ACC112 (cell line): ENCODE data around the gene TMC8.

Experiments used
- H2AFZ ChIP-seq: fragments of 200-600 bp; sonication (generic); one replicate; pipeline ENCODE4 v1.6.0; 2017; ENCODE audit warnings: antibody characterized with exemption, low read length; ENCODE audit not compliant: unreplicated experiment
- H3K27ac ChIP-seq: fragments of 200-600 bp; sonication (generic); 2 replicates; pipeline ENCODE4 v1.5.1; 2014; ENCODE audit warnings: low read depth, mild to moderate bottlenecking, antibody characterized with exemption, low read length, moderate library complexity
- H3K27me3 ChIP-seq: fragments of 200-600 bp; sonication (generic); 2 replicates; pipeline ENCODE4 v1.6.1; 2014; ENCODE audit warnings: mild to moderate bottlenecking, antibody characterized with exemption, low read length, moderate library complexity, mixed read lengths; ENCODE audit not compliant: insufficient read depth
- H3K36me3 ChIP-seq: fragments of 200-600 bp; sonication (generic); 2 replicates; pipeline ENCODE4 v1.6.1; 2016; ENCODE audit warnings: mild to moderate bottlenecking, antibody characterized with exemption, low read length, moderate library complexity, mixed read lengths; ENCODE audit not compliant: insufficient read depth
- H3K4me1 ChIP-seq: fragments of 200-600 bp; sonication (generic); one replicate; pipeline ENCODE4 v1.6.1; 2016; ENCODE audit warnings: low read length, mixed read lengths; ENCODE audit not compliant: insufficient read depth, unreplicated experiment, control insufficient read depth
- H3K4me3 ChIP-seq: fragments of 200-600 bp; sonication (generic); 2 replicates; pipeline ENCODE4 v1.5.1; 2014; ENCODE audit warnings: mild to moderate bottlenecking, low read depth, low read length
- H3K79me2 ChIP-seq: fragments of 200-600 bp; sonication (generic); one replicate; pipeline ENCODE4 v1.6.0; 2016; ENCODE audit warnings: low read length; ENCODE audit not compliant: control insufficient read depth, unreplicated experiment, insufficient read depth

Gene TMC8

DNA sequence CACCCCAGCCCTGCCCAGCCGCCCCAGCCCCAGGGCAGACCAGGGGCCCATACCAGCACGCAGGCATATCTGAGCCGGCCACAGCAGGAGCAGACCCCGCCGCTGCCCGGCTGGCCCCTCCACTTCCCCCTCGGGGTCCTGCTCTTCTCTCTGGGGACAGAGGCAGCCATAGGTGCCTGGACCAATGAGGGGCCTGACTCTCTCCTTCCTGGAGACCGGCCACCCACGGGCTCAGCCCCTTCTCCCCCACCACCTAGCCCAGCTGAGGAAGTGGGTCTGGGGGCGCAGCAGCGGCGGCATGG is 5.8 kb upstream of the TMC8 start:
- no peaks in the 10 kb centered on the region for H3K36me3 ChIP-seq

DNA sequence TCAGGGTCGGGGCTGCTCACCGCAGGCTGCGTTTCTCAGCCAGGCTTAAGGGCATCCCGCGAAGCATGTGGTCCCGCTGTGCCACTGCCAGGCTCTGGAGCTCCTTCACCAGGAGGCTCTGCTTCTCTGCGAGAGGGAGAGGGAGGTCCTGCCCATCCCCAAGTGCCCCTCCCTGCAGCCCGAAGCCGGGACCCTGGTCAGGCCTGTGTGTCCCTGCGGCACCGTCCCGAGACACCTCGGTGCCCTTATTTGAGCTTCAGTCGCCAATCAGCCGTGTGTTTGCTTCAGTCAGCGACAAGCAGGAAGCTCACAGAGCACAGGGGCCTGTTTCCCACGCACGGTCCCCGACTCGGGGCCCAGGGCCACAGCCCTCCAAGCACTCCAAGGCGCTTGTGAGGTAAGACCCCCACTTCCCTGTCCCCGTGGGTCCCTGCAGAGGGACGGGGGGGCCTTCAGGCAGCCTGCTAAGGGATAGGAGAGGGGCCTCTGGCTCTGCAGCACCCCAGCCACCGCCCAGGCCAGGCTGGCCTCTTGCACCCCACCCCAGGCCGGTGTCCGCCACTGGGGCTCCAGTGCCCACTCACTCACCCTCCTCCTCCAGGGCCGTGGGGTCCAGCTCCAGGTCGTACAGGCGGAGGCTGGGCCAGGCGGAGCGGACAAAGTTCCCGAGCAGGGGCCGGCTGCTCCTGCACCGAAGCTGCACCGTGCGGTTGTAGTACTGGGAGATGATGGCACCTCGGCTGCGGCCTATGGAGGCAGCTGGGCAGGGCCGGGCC is 5.2 kb upstream of the TMC8 start:
- Histone ChIP-seq H3K27me3 (peaks cover 7% of the 10 kb centered on the region; the same call in 1 of the 2 replicates), H2AFZ (no peak overlapping the region), H3K4me3 (no peak overlapping the region), H3K79me2 (no peaks in the 10 kb centered on the region), H3K4me1 (no peaks in the 10 kb centered on the region), H3K27ac (no peak overlapping the region), H3K36me3 (no peaks in the 10 kb centered on the region)

More for the DNA sequence above, 5.8 kb upstream of the TMC8 start:
- Histone ChIP-seq H3K4me1 (no peaks in the 10 kb centered on the region), H2AFZ (no peak overlapping the region), H3K27ac (no peak overlapping the region), H3K27me3 (peaks cover 7% of the 10 kb centered on the region; the same call in 1 of the 2 replicates), H3K79me2 (no peaks in the 10 kb centered on the region), H3K4me3 (no peak overlapping the region)

DNA sequence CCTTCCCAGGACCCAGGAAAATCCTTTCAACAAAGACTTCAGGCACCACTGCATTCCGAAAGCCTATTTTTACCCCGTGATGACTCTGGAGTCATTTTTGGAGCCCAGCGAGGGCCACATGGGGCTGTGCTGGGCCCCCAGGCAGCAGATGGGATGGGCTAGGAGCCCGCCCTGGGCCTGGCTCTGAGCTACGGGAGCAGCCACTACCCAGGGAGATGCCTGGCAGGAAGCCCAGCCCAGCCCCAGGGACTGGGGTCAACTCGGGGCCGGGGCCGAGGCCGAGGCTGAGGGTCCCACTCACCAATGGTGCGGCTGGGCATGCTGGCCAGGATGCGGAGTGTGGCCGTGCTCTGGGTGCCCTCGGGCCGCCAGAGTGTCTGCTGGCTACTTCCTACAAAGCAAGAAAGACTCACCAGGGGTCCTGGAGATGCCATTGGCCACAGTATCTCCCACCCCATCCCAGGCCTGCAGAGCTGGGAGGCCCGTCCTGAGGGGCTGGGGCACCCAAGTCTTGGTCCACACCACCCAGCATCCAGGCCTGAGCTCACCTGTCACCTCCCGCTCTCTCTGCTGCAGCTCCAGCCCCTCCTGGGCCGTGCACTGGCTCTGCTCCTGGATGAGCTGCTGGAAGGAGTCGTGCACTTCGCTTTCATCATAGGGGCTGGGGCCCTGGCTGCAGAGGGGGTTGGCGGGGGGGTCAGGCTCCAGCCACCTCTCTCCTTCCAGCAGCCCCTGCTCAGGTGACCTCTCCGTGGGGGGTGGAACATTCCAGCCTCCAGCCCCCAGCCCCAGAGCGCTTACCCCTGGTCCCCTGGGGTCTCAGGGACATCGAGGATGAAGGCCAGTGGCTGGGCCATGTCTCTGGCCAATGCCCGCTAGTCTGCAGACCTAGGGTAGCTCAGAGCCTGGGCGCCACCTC is 4.3 kb upstream of the TMC8 start:
- no peaks in the 10 kb centered on the region for H3K4me1 ChIP-seq
- no peak overlapping the region for H3K4me3 ChIP-seq
- H3K27ac ChIP-seq = no peak overlapping the region
- no peaks in the 10 kb centered on the region for H3K79me2 ChIP-seq
- H3K27me3 ChIP-seq = peaks cover 14% of the 10 kb centered on the region; the same call in 1 of the 2 replicates
- no peaks in the 10 kb centered on the region for H3K36me3 ChIP-seq
- no peak overlapping the region for H2AFZ ChIP-seq

DNA sequence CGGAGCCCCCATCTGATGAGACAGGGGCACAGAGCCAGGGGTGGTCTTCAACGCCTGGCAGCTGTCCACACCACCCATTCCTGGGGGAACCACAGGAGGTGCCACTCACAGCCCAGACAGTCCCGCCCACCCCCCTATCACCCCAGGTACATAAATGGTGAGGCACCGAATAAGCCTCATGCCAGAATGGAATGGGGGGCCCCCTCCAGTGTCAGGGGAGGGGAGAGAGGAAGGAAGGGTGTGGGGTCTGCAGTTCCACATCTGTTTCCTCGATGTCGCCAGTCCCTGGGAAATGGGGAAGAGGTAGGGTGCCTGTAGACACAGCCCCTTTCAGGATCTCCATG is 3.7 kb upstream of the TMC8 start:
- peaks cover 16% of the 10 kb centered on the region; the same call in 1 of the 2 replicates for H3K27me3 ChIP-seq
- no peaks in the 10 kb centered on the region for H3K4me1 ChIP-seq
- no peak overlapping the region for H3K27ac ChIP-seq
- H3K4me3 ChIP-seq = no peak overlapping the region
- no peak overlapping the region for H2AFZ ChIP-seq
- no peaks in the 10 kb centered on the region for H3K36me3 ChIP-seq
- H3K79me2 ChIP-seq = no peaks in the 10 kb centered on the region

DNA sequence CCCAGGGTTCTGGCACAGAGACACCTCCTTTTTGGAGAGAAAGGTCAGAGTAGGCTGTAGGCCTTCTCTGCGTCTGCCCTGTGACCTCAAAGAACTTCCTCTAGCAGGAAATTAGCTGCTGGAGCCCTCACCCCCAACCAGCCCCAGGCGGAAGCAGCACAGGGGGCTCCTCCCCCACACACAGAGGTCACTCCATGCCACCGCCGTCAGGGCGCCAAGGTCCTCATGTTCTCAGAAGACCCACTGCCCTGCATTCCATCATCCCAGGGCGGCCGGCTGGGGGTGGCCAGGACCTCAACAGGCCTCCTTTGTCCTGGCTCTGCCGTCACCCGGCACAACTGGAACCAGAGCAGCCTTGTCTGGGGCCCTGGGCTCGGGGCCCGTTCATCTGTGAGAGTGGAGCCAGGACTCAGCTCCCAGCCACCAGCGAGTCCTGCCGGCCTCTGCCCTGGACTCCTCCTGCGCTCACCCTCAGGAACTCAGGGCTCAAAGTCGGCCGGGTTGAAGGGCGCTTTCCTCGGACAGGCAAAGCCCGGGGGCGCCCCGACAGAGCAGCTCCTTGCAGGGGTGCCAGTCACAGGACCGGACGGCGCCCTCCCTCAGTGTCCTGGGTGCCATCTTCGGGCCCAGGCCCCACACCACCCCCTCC is 3.2 kb upstream of the TMC8 start:
- Histone ChIP-seq H3K4me3 (peak overlapping the region; percentile 82; the same call in 1 of the 2 replicates), H3K4me1 (no peaks in the 10 kb centered on the region), H3K27me3 (peaks cover 19% of the 10 kb centered on the region; the same call in 1 of the 2 replicates), H2AFZ (no peak overlapping the region), H3K27ac (no peak overlapping the region), H3K79me2 (no peaks in the 10 kb centered on the region), H3K36me3 (no peaks in the 10 kb centered on the region)

DNA sequence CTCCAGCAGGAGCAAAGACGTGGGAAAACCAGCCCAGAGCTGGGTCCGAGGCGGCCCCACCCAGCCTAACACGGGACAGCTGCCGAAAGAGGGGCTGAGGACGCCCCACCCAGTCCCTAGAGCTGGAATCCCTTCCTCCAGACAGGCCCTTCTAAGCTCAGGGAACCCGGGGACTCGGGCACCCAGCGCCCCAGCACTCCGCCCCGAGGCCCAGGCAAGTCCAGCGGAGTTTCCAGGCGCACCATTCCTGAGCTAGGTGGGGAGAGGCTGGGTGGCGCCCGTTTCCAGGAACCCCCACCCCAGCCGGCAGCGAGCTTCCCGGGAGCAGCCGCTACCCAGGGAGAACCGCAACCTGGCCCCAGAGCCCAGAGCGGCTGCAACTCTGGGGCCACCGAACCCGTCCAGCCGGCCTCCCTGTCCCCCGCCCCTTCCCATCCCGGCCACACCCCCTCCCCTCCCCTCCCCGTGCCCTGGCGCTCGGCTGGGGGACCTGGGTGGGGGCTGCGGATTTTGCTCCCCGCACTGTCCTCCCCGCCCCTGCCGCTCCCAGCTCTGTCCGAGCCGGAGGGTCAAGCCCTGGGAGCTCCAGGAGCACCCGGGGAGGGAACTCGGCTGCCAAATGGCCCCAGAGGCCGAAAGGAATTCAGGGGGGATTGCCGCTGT is 2.6 kb upstream of the TMC8 start:
- Histone ChIP-seq H3K36me3 (no peaks in the 10 kb centered on the region), H3K79me2 (no peaks in the 10 kb centered on the region), H3K27ac (no peak overlapping the region), H3K4me3 (peak overlapping the region; percentile 82), H3K4me1 (no peaks in the 10 kb centered on the region), H3K27me3 (peaks cover 21% of the 10 kb centered on the region; the same call in 1 of the 2 replicates), H2AFZ (peak overlapping the region; percentile 55)

DNA sequence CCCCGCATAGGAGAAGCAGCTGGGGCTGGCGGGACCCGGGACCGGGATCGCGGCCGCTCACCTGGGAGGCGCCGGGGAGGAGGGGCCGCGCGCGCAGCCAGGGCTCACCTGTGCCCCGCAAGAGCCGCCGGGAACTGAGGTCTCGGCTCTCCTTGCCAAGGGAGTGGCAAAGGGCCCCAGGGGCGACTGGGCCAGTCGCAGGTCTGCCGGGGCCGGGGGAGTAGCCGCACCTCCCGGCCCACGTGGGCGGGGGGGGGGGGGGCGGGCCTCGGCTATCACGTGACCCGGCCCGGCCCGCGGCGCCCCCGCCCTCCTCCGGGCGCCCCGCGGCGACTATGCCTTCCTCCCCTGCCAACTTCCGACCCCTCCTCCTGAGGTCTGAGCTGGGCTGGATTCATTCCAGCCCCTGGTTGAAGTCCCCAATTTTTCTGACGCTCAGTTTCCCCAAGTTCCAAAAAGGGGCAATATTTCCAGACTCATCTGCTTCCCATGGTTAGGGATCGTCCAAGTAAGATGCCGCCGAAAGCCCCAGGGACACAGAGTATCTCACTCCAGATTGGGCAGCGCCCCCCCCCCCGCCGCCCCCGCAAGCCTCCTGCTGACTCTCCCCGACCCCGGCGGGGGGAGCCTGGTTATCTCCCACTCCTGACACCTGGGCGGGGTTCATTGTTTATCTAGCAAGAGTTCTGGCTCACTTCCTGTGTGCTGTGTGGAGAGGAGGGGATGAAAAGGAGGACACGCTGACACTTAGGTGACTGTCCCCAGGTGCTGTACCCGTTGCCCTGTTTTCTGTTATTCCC is 1.8 kb upstream of the TMC8 start, which contains the start of gene TMC6:
TMC6 (minus strand) TSS at position 205 of the 800 bp plus-strand sequence. CDS start 1,923 bp downstream, outside the sequence.
- Histone ChIP-seq H3K27ac (no peak within 1 kb of the TSS), H2AFZ (peak within 1 kb of the TSS; percentile 55), H3K36me3 (no peaks in the 10 kb centered on the region), H3K4me3 (peak within 1 kb of the TSS; percentile 82), H3K4me1 (no peaks in the 10 kb centered on the region), H3K79me2 (no peaks in the 10 kb centered on the region), H3K27me3 (peaks cover 23% of the 10 kb centered on the region; the same call in 1 of the 2 replicates)

DNA sequence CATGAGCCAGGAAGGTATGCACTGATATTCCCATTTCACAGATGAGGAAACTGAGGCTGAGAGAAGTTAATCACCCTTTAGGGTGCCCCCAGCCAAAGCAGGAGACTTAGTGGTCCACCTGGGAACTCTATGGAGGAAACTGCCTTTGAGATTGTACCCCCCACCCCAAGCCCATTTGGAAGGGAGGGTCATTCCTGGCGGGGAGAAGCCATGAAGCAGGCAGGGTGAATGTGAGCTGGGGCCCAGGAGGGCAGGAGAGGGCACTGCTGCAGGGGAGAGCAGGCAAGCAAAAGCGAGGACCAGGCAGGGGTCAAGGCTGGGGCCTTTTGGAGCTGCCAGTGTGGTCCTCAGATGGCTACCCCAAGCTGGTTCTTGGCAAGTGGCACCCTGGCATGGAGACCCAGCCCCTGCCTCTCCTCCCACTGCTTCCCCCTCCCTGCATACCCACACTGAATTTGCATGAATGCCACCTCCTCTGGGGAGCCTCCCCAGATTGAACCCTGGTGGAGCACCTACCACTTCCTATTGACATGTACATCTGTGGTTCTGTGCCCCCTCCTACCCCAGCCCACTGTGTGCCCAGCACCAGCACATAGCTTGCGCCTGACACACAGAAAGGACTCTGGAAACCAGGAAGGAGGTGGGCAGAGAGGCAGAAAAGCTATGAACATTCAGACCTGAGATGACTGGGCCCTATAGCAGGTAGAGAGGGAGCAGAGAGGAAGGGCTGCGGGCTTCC is 1.1 kb upstream of the TMC8 start:
- H3K4me3 ChIP-seq = no peak overlapping the region
- H3K36me3 ChIP-seq = no peaks in the 10 kb centered on the region

DNA sequence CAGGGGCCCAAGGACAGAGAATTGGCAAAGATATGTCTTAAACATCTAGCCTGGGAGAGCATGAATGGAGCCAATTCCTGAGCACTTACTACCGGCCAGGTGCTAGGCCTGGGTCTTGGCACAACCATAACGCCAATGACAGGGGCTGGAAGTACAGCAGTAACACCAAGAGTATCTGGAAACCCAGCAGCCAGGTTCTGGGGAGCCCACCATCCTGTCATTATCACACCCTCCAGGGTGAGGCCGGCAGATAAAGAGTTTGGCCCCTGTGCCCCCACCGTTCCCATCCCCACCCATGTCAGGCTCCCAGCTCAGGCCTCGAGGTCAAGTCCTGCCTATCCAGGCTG is 508 bp upstream of the TMC8 start:
- H3K4me3 ChIP-seq = no peak overlapping the region

More for the DNA sequence above, 1.1 kb upstream of the TMC8 start:
- H2AFZ ChIP-seq = no peak overlapping the region
- H3K79me2 ChIP-seq = no peaks in the 10 kb centered on the region
- no peaks in the 10 kb centered on the region for H3K4me1 ChIP-seq
- no peak overlapping the region for H3K27ac ChIP-seq
- H3K27me3 ChIP-seq = peaks cover 26% of the 10 kb centered on the region; the same call in 1 of the 2 replicates

More for the DNA sequence above, 508 bp upstream of the TMC8 start:
- Histone ChIP-seq H2AFZ (no peak overlapping the region), H3K27me3 (peaks cover 26% of the 10 kb centered on the region; the same call in 1 of the 2 replicates), H3K36me3 (no peaks in the 10 kb centered on the region), H3K27ac (no peak overlapping the region), H3K4me1 (no peaks in the 10 kb centered on the region), H3K79me2 (no peaks in the 10 kb centered on the region)
